HG03520 (cell line): Measurements from ENCODE around the gene DCTN2.
"Not testable (repeated sequence)": the region's sequence is repeated elsewhere in the genome, so short reads cannot be mapped to it uniquely, and the experiment has no call there.

Experiments
- ATAC-seq: cut with Tn5 transposase; IDR thresholded peaks from one replicate; pipeline ENCODE4 v1.9.1; 2021; ENCODE audit warnings: mild to moderate bottlenecking, moderate library complexity; ENCODE audit not compliant: unreplicated experiment

Gene DCTN2

DNA sequence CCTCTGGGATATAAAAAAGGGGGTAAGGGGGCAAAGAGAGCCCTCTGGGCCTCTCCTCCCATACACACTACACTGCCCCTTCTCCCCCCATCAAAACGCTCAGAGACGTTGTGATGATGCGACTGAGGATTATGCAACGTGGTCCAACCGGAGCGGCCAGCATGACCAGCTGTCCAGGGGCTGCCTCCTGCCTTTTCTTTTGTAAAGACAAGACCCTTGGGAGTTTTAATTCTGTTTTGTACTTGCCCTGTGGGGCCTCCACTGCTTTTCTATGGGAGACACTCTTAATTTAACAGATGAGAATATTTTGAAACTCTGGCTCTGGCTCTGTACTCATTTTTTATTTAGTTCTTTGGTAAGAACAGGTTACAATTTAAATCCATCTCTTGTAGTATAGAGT is 17.2 kb downstream of the DCTN2 start:
- no peak for ATAC-seq

DNA sequence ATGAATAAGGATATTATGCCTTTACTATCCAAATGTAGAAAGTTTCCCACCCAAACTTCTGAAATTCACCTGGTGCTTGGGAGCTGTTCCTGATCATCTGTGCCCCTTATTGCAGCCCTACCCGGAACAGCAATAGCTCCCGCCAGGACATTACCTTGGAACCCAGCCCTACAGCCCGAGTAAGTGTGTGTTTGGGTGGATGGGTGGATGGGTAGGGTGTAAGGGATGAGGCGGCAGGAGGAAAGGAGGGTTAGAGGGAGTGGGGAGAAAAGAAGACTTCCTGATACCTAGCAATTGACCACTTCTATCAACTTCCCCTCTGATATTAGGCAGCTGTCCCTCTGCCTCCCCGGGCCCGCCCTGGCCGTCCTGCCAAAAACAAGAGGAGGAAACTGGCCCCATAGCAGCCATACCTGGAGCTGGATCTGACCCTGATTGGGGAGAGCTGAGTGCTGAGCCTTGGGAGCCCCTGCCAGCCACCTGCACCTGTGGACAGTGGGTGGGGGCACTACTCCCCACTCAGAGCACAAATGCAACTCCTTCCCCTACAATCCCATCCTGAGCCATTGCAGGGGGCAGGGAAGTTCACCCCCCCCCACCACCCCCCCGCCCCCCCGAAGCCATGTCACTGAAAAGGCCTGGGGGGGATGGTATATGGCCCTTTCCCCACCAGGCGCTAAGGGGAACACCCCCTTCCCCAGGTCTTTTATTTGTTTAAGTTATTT is 18.0 kb downstream of the DCTN2 start:
- ATAC-seq: no peak

- no peak for ATAC-seq
Observed at GRCh38 chr12:57528176-57528575, 18.8 kb downstream of the DCTN2 start.

DNA sequence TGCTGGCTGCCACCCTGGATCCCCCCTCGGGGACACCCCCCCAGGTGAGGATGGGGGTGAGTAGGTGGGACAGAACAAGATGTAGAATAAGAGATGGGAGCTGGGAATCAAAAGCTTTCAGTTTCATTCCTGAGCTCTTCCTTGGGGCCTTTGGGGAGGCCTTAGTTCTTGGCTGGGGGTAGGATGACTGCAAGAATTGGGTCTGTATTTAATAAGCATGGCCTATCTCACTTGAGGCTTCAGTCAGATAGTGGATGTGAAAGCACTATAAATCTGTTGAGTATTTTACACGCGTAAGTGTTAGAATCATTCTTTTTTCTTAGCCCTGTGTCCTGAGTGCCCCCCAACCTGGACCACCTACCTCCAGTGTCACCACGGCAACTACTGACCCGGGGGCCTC is 19.8 kb downstream of the DCTN2 start:
- ATAC-seq: no peak

GRCh38 chr12:57526477-57527126 is 20.4 kb downstream of the DCTN2 start:
- ATAC-seq: no peak

- ATAC-seq: no peak
Observed at GRCh38 chr12:57525615-57526383, 21.2 kb downstream of the DCTN2 start.

- ATAC-seq: no peak
Observed at GRCh38 chr12:57524814-57525614, 22.0 kb downstream of the DCTN2 start.

DNA sequence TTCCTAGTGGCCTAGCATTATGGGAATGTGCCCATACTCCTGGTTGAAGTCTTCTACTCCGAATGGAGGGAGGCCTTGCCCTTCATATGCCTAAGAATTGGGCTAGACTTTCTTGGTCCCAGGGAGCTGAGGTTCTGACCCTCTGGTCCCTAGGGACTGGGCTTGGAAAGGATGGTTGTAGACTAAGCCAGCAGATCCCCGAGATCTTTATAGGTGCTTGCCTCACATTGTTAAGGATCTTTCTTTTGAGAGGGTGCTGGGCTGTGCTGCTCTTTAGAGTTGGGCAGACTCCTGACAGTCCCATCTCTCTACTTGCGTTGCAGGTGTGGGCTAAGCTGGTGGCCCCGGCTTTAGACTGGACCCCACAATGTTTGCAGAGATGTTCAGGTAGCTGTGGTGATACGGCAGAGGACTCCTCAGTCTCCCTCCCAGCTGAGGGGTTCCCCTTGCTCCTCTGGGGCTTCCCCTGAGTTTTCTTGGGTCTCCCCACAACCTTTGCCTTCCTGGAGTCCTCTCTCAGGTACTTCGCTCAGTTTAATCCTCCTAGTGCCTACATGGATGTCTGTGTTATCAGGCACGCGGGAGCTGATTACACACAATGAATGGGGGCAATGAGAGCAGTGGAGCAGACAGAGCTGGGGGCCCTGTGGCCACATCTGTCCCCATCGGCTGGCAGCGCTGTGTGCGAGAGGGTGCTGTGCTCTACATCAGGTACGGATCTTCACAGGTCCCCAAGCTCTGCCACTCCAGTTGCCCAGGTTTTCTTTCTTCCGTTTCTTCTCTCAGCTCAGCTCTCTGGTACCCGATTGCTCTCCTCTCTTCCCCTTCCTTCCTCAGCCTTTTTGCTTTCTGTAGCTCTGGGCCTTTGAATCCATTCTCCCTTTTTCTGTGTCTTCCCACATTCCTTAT is 23.0 kb downstream of the DCTN2 start:
- ATAC-seq: no peak

DNA sequence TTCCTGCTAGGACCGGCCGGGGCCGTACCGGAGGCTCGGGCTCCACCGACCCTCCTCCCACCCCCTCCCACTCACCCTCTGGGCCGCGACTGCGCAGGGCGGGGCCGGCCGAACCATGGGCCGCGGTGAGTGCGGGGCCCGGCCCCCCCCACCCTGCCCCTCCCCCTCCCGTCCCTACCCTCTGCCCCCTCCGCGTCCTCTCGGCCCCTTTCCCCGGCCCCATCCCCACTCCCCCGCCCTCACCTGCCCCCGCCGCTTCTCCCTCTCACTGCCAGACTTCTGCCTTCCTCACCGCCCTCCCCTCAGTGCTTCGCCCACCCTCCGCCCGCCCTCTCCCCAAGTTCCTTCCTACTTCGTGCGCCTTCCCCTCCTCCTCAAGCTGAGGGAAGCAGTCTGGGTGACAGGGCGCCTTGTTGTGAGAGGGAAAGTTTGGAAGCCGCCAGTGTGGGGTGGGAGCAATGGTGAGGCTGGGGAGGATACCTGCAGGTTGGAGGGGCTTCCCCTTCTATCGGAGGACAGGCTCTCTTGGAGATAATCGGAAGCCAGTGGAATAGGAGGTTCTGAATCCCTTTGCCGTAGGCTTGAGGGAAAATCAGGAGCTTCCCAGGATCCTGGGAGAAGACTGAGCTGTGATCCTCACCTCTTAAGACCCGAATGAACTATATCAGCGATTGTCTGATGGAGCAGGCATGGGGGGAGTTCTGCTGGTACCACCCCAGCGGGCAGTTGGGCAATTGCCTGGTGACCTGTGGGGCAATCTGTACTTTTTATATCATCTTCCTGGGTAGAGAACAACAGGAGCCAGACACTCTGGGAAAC is 23.9 kb downstream of the DCTN2 start:
- no peak for ATAC-seq

DNA sequence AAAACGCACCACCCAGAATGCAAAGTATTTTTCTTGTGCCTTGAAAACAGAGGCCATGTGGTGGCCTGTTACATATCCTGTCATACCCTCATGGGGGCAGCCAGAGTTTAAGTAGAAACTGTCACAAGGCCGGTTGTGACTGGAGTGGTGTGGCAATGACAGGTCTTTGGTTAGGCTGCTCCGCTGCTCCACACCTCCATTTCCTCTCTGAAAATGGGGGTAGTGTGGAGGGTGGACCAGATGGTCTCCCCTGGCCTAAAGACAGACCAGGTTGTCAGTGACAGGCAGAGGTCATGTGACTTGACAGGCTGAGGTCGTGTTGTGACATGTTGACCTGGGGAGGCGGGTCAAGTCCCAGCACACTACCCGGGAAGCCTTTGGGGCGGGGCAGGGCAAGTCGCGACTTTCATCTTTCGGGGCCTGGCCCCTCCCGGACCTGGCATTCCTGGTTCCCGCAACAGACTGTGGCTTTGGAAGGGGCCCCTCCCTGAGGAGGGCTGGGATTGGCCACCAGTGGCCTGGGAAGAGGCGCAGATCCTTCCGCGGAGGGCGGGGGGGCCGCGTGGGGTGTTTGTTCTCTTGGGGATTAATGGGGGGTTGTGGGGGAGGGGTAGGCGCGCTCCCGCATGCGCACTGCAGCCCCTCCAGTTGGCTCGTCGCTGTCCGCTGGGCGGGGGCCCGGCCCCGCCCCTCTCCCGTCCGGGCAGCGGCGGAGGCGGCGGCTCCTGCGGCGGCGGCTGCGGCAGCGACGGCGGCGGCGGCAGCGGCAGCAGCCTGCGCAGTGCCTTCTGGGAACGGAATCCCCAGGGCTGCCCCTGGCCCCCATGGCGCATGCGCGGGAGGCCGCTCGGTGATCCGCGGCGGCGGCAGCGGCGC is 24.7 kb downstream of the DCTN2 start, which contains the start of gene MBD6:
TSS of gene MBD6 (plus strand) at position 814 of the 876 bp plus-strand sequence. CDS start 1,480 bp downstream, outside the sequence.
- ATAC-seq: peak; percentile 35

DNA sequence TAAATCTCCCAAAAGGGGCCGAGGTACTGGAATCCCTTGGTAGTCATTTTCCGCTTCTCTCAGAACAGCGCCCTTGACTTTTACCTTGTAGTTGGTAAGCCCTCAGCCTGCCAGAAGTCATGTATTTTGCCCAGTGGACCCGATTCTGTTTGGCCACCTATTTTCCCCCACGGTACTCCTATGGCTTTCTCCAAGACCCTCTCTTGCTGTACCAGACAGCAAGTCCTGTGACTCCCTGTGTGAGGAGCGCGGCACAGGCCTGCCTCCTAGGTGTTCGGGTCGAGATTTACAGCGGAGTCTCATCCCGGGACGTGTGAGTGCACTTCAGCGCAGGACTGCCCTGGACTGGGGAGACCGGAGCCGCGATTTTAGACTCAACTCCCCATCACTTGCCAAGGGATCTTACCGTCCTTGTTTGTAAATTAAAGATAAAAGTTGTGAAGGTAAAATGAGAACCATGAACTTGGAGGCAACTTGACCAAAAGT is 25.4 kb downstream of the DCTN2 start:
- ATAC-seq: no peak

- ATAC-seq: peak; percentile 57
Observed at GRCh38 chr12:57520053-57520818, 26.8 kb downstream of the DCTN2 start, which contains the start of gene DDIT3. Gene DDIT3, minus strand, starts transcription at chr12:57520514. Its CDS starts 3,108 bp downstream, at chr12:57517406.

DNA sequence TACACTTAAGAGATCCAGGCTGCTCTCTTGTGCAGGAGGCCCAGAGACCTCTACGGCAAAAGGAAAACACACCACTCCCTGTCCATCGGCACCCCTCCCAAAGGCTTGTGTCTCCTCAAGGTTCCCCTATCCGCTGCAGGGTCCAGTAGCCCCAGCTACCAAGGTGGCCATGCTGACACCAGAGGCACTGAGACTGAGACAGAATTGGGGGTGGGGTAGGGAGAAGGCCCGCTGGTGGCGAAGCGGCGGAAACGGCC is 27.3 kb downstream of the DCTN2 start:
- no peak for ATAC-seq

DNA sequence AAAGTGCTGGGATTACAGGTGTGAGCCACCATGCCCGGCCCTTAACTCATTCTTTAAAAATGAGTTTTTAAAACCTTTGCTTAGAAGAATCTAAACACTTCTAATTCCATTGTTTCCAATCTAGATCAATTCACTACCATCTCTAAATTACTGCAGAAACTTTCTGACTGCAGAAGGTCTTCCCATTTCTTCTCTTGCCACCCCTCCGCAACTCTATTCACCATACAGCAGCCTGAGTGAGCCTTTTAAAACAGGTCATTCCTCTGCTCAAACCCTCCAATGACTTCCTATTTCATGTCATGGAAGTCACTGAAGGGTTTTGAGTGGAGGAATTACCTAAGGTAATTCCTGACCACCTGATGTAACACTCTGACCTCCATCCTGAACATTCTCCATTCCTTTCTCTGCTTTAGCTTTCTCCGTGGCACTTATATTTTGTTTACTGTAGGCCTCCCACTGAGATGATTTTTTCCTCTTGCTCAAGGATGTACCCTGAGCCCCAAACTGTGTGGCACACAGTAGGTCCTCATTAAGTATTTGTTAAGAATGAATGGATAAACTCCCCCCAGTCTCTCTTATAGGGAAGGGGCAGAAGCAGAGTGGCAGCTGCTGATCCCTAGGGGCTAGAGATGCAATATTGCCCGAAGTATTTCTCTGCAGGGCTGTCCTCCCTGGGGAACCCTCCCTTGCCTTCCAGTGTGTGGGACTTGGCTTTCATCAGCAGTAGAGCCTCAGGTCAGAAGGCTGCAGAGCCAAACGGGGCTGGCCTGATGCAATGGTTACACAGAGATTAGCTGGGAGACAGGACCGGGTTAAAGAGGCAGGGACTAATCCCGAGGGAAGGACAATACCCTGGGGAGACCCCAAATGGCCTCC is 27.8 kb downstream of the DCTN2 start:
- no peak for ATAC-seq

DNA sequence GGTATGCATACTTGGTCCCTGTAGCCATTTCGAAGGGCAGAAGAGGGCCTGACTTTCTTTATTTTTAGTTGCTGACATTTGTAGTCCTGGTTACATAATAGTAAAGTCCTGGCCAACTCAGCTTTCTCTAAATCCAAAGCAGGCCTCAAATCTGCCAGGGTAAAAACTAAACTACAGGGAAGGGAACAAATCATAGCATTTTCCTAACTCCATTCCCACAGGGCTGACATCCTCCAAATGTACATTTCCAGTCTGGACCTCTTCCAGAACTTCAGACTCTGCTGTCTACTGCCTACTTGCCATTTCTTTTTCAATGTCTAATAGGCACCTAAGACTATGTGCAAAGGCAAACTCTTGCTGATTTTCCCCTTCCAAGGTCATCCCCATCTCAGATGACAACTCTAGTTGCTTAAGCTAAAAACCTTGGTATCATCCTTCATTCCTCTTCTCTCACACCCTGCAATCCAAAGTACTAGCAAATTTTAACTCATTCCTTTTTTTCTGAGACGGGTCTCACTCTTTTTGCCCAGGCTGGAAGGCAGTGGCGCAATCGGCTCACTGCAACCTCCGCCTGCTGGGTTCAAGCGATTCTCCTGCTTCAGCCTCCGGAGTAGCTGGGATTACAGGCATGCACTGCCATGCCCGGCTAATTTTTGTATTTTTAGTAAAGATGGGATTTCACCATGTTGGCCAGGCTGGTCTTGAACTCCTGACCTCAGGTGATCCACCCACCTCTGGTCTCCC is 28.6 kb downstream of the DCTN2 start:
- ATAC-seq: no peak

DNA sequence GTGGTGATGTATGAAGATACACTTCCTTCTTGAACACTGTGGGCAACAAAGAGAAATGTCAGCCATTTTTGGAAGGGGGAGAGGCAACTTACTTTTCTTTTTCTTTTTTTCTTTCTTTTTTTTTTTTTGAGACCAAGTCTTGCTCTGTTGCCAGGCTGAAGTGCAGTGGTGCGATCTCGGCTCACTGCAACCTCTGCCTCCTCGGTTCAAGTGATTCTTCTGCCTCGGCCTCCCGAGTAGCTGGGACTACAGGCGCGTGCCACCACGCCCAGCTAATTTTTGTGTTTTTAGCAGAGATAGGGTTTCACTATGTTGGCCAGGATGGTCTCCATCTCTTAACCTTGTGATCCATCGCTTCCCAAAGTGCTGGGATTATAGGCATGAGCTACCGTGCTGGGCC is 29.3 kb downstream of the DCTN2 start:
- ATAC-seq: not testable (repeated sequence)
